Activated naive CD8-positive, alpha-beta T cell treated with anti-CD3 and anti-CD28 coated beads, Interleukin-2, amount 50 U/mL, for 24 hours (primary cell): ENCODE results near the gene INIP.
A peak's percentile ranks its signal among the peaks of the same experiment; 100 is the strongest.

Experiments
- ATAC-seq: fragments of 150-1000 bp; cut with Tn5 transposase; one replicate; pipeline ENCODE4 v1.10.0; 2021
- DNase-seq: peaks from one replicate; pipeline ENCODE4 v3.0.0; 2021
- H3K27ac Mint-ChIP-seq: one replicate; pipeline ENCODE4 v1.8.0; 2021; ENCODE audit warnings: mild to moderate bottlenecking, mixed read lengths
- H3K27me3 Mint-ChIP-seq: one replicate; pipeline ENCODE4 v1.8.0; 2021; ENCODE audit warnings: mixed read lengths
- H3K36me3 Mint-ChIP-seq: one replicate; pipeline ENCODE4 v1.8.0; 2021; ENCODE audit warnings: low read depth, mixed read lengths
- H3K4me1 Mint-ChIP-seq: one replicate; pipeline ENCODE4 v1.8.0; 2021; ENCODE audit warnings: mixed read lengths
- H3K4me3 Mint-ChIP-seq: one replicate; pipeline ENCODE4 v1.8.0; 2021; ENCODE audit warnings: mild to moderate bottlenecking, moderate library complexity, mixed read lengths
- H3K9me3 Mint-ChIP-seq: one replicate; pipeline ENCODE4 v1.8.0; 2021; ENCODE audit warnings: mixed read lengths

The INIP gene, protein sequence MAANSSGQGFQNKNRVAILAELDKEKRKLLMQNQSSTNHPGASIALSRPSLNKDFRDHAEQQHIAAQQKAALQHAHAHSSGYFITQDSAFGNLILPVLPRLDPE

GRCh38 chr9:112717661-112718331, at the start of gene INIP:
TSS of gene INIP (minus strand) at chr9:112718117. CDS start at chr9:112716485, 1,632 bp downstream.
- Mint-ChIP-seq H3K9me3 (no peaks in the 10 kb centered on the region), H3K36me3 (peaks cover 8% of the 10 kb centered on the region), H3K27me3 (no peaks in the 10 kb centered on the region), H3K27ac (peak within 1 kb of the TSS; percentile 99), H3K4me1 (peaks cover 47% of the 10 kb centered on the region), H3K4me3 (peak within 1 kb of the TSS; percentile 99)
- peak; percentile 98 for DNase-seq
- ATAC-seq, result peak; percentile 90

DNA sequence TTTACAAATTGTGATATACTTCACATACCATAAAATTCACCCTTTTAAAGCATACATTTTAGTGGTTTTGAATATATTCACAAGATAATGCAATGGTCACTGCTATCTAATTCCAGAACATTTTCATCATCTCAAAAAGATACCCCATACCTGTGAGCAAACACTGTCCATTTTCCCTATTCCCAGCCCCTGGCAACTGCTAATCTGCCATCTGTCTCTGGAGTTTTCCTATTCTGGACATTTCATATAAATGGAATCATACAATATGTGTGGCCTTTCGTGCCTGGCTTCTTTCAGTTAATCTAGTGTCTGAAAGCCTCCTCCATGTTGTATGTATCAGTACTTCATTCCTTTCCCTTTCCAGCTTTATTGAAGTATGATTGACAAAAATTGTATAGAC, 47.4 kb upstream of the INIP start:
- no peak for ATAC-seq
- DNase-seq, result no peak
- H3K9me3 Mint-ChIP-seq, result peaks cover 7% of the 10 kb centered on the region
- no peaks in the 10 kb centered on the region for H3K27me3 Mint-ChIP-seq
- H3K36me3 Mint-ChIP-seq, result peaks cover 13% of the 10 kb centered on the region
- no peak overlapping the region for H3K4me3 Mint-ChIP-seq
- peaks cover 20% of the 10 kb centered on the region for H3K4me1 Mint-ChIP-seq
- H3K27ac Mint-ChIP-seq, result no peak overlapping the region

DNA sequence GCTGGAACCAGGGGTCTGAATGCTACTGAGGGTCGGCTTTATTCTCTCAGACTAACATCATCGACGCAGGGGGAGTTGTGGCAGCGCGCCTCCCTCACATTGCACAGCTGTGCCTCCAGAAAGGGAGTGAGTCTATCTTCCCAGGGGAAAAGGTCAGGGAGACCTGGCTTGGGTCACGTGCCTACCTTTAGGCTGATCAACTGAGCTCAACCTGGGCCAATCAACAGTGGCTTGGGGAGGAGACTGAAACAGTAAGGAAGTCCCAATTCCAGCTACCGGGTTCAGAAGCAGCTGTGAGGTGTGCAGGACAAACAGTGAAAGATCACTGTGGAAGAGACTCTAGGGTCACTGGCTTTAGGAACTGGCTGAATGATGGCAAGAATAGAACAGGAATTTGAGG, 46.9 kb upstream of the INIP start:
- peaks cover 23% of the 10 kb centered on the region for H3K4me1 Mint-ChIP-seq
- H3K27me3 Mint-ChIP-seq, result no peaks in the 10 kb centered on the region
- H3K36me3 Mint-ChIP-seq, result peaks cover 13% of the 10 kb centered on the region
- H3K4me3 Mint-ChIP-seq, result no peak overlapping the region
- ATAC-seq, result no peak
- H3K27ac Mint-ChIP-seq, result no peak overlapping the region
- no peak for DNase-seq
- H3K9me3 Mint-ChIP-seq, result peaks cover 7% of the 10 kb centered on the region

- no peak for ATAC-seq
- H3K27me3 Mint-ChIP-seq, result no peaks in the 10 kb centered on the region
- H3K36me3 Mint-ChIP-seq, result peaks cover 13% of the 10 kb centered on the region
- DNase-seq, result no peak
- H3K9me3 Mint-ChIP-seq, result peaks cover 7% of the 10 kb centered on the region
- no peak overlapping the region for H3K27ac Mint-ChIP-seq
- H3K4me3 Mint-ChIP-seq, result no peak overlapping the region
- H3K4me1 Mint-ChIP-seq, result peaks cover 23% of the 10 kb centered on the region
Observed at GRCh38 chr9:112764344-112764743, 46.4 kb upstream of the INIP start.

GRCh38 chr9:112762726-112763518, 45.0 kb upstream of the INIP start:
- ATAC-seq (no peak), DNase-seq (no peak)
- no peak overlapping the region for H3K4me3 Mint-ChIP-seq
- no peak overlapping the region for H3K27ac Mint-ChIP-seq
- peaks cover 12% of the 10 kb centered on the region for H3K36me3 Mint-ChIP-seq
- peaks cover 7% of the 10 kb centered on the region for H3K9me3 Mint-ChIP-seq
- H3K27me3 Mint-ChIP-seq, result no peaks in the 10 kb centered on the region
- peaks cover 30% of the 10 kb centered on the region for H3K4me1 Mint-ChIP-seq

GRCh38 chr9:112761912-112762655, 44.2 kb upstream of the INIP start:
- Mint-ChIP-seq H3K36me3 (peaks cover 10% of the 10 kb centered on the region), H3K4me1 (peaks cover 36% of the 10 kb centered on the region), H3K27ac (no peak overlapping the region), H3K27me3 (no peaks in the 10 kb centered on the region), H3K4me3 (no peak overlapping the region), H3K9me3 (peaks cover 7% of the 10 kb centered on the region)
- ATAC-seq (no peak), DNase-seq (no peak)

GRCh38 chr9:112760821-112761220, 42.9 kb upstream of the INIP start:
- Mint-ChIP-seq H3K27ac (no peak overlapping the region), H3K4me1 (peaks cover 42% of the 10 kb centered on the region), H3K9me3 (no peaks in the 10 kb centered on the region), H3K4me3 (no peak overlapping the region), H3K27me3 (no peaks in the 10 kb centered on the region), H3K36me3 (peaks cover 4% of the 10 kb centered on the region)
- no peak for DNase-seq
- no peak for ATAC-seq

- Mint-ChIP-seq H3K4me1 (peaks cover 66% of the 10 kb centered on the region), H3K27ac (no peak overlapping the region)
- no peak for ATAC-seq
Observed at GRCh38 chr9:112757940-112758339, 40.0 kb upstream of the INIP start.

GRCh38 chr9:112757282-112757883, 39.5 kb upstream of the INIP start:
- H3K27ac Mint-ChIP-seq, result no peak overlapping the region
- H3K36me3 Mint-ChIP-seq, result peaks cover 5% of the 10 kb centered on the region
- peaks cover 70% of the 10 kb centered on the region for H3K4me1 Mint-ChIP-seq
- H3K4me3 Mint-ChIP-seq, result no peak overlapping the region
- DNase-seq (no peak), ATAC-seq (no peak)
- H3K27me3 Mint-ChIP-seq, result no peaks in the 10 kb centered on the region
- no peaks in the 10 kb centered on the region for H3K9me3 Mint-ChIP-seq

More at GRCh38 chr9:112757940-112758339, 40.0 kb upstream of the INIP start:
- peaks cover 5% of the 10 kb centered on the region for H3K36me3 Mint-ChIP-seq
- no peaks in the 10 kb centered on the region for H3K27me3 Mint-ChIP-seq
- no peaks in the 10 kb centered on the region for H3K9me3 Mint-ChIP-seq
- no peak overlapping the region for H3K4me3 Mint-ChIP-seq
- no peak for DNase-seq

DNA sequence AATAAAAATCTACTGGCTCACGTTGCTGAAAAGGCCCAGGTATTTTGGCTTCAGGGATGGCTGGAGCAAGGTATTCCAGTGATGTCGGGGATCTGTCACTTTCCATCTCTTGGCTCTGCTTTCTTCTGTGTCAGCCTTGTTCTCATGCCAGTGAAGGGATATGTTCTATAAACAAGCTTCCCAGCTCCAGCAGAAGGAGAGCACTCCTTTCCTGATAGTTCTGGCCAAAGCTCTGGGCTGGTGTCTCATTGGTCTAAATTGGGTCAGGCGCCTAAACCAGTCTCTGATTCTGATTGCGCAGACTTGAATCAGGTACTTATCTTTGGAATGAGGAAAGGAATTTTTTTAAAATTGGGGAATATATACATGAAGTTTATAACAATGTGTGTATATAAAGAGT, 37.8 kb upstream of the INIP start:
- Mint-ChIP-seq H3K27ac (no peak overlapping the region), H3K9me3 (no peaks in the 10 kb centered on the region), H3K4me3 (no peak overlapping the region), H3K36me3 (peaks cover 5% of the 10 kb centered on the region), H3K4me1 (peaks cover 79% of the 10 kb centered on the region), H3K27me3 (no peaks in the 10 kb centered on the region)
- DNase-seq (no peak), ATAC-seq (no peak)

DNA sequence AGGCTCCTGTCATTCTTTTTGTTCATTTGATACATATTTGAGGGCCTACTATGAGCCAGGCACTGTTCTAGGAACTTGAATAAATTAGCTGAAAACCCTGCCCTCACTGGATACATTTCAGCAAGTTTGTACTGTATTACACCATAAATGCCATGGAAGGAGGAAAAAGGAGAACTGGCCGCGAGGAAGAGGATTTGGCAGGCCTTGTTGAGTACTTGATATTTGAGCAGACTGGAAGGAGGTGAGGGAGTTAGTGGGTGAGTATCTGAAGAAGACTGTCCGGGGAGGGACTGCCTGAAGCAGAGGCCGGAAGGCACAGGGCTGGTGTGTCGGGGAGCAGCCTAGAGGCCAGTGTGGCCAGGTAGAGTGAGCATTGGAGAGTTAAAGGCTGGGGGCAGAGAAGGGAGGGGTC, 37.1 kb upstream of the INIP start:
- DNase-seq (no peak), ATAC-seq (no peak)
- Mint-ChIP-seq H3K27ac (peak overlapping the region; percentile 88), H3K9me3 (no peaks in the 10 kb centered on the region), H3K36me3 (peaks cover 5% of the 10 kb centered on the region), H3K4me1 (peaks cover 77% of the 10 kb centered on the region), H3K27me3 (no peaks in the 10 kb centered on the region), H3K4me3 (peak overlapping the region; percentile 45)

DNA sequence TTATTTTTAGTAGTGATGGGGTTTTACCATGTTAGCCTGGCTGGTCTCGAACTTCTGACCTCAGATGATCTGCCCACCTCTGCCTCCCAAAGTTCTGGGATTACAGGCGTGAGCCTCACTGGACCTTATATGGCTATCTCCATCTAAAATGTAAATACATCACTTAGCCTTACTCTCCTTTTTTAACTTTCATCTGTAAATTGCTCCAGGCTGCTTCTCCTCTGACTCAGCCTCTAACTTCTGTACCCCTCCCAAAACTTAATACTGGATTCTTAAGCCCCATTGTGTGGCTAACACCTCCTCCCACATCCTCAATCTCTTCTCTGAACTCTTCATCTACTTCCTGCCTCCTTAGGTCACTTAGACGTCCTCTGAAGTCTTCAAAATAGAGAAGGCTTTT, 36.7 kb upstream of the INIP start:
- ATAC-seq, result peak; percentile 66
- Mint-ChIP-seq H3K36me3 (peaks cover 5% of the 10 kb centered on the region), H3K9me3 (no peaks in the 10 kb centered on the region), H3K4me1 (peaks cover 77% of the 10 kb centered on the region), H3K4me3 (peak overlapping the region; percentile 45), H3K27ac (peak overlapping the region; percentile 88), H3K27me3 (no peaks in the 10 kb centered on the region)
- DNase-seq, result peak; percentile 27

DNA sequence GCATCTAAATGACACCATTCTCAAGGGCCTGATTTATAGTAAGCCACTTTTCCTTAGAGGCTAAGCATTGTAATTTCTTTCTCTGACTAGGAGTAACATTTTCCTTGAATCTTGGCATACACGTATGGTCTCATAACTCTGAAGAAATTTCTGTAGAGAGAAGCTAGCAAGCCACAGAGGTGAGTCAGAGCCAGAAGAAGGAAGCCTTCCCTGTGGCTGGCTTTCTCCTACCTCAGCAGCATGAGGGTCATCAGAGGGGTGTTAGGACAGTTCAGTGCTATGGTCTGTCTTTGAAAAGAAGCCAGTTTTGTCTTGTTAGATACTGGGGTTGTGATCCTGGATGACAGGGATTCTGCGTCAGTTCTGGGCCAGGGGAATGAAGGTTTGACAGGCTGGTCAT, 35.8 kb upstream of the INIP start:
- peak overlapping the region; percentile 81 for H3K27ac Mint-ChIP-seq
- H3K4me1 Mint-ChIP-seq, result peaks cover 83% of the 10 kb centered on the region
- no peaks in the 10 kb centered on the region for H3K27me3 Mint-ChIP-seq
- ATAC-seq (peak; percentile 65), DNase-seq (peak; percentile 31)
- no peaks in the 10 kb centered on the region for H3K9me3 Mint-ChIP-seq
- peaks cover 2% of the 10 kb centered on the region for H3K36me3 Mint-ChIP-seq
- H3K4me3 Mint-ChIP-seq, result peak overlapping the region; percentile 19
